GM19328 (cell line): ENCODE data around the gene LANCL2.
"Not testable (repeated sequence)": the region's sequence is repeated elsewhere in the genome, so short reads cannot be mapped to it uniquely, and the experiment has no call there.

Source experiments
- ATAC-seq: cut with Tn5 transposase; IDR thresholded peaks from one replicate; pipeline ENCODE4 v1.9.1; 2021; ENCODE audit warnings: mild to moderate bottlenecking, moderate library complexity; ENCODE audit not compliant: unreplicated experiment

The LANCL2 gene

DNA sequence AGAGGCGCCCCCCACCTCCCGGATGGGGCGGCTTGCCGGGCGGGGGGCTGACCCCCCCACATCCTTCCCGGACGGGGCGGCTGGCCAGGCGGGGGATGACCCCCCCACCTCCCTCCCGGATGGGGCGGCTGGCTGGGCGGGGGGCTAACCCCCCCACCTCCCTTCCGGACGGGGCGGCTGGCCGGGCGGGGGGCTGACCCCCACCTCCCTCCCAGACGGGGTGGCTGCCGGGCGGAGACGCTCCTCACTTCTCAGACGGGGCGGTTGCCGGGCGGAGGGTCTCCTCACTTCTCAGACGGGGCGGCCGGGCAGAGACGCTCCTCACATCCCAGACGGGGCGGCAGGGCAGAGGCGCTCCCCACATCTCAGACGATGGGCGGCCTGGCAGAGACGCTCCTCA lies 37.4 kb downstream of the LANCL2 start:
- not testable (repeated sequence) for ATAC-seq

DNA sequence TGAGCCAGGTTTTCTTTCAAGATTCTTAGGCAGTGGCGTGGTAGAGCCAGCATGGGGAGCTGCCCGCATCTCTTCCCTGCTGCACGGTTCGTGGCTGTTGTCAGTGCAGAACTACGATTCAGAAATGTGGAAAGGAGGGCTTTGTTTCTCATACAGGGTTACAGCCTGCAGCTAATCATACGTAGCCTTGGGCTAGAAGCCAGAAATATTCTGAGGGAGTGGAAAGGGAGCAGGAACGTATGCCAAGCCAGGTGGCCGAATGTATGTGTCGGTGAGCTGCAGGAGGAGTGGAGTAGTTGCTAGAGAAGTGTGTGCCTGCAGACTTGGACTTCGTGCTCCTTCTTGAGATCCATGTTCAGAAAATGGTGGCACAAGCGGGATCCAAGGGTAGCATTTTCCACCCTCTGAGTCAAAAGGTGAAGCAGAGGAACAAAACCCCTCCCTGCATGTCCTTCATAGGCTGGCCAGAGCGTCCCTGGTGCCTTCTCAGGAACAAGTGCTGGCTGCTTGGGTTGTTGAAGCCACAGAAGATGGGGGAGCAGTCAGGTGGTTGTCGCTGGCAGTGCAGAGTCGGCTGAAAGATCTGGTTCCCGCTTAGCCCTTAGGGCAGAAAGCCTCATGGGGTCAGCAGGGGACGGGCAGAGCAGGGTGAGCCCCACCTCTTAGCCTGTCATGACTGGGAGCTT lies 40.9 kb downstream of the LANCL2 start:
- ATAC-seq = no peak

- ATAC-seq = no peak
Observed at GRCh38 chr7:55409482-55410225, 44.5 kb downstream of the LANCL2 start.

DNA sequence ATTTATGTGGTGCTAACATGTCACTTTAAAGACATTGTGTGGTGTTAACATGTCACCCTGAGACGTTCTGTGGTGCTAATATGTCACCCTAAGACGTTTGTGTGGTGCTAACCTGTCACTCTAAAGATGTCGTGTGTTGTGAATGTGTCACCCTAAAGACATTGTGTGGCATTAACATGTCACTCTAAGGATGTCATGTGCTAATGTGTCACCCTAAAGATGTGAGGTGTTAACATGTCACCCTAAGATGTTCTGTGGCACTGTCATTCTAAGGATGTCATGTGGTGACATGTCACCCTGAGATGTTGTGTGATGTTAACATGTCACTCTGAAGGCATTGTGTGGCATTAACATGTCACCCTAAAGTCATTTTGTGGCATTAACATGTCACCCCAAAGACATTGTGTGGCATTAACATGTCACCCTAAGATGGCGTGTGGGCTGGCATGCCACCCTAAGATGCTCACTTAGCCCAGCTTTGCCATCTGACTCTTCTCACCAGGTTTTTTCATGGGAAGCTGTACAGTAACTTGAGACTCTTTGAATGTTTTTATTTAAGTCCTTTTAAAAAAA lies 45.6 kb downstream of the LANCL2 start:
- no peak for ATAC-seq

- no peak for ATAC-seq
Observed at GRCh38 chr7:55411844-55412243, 46.7 kb downstream of the LANCL2 start.

DNA sequence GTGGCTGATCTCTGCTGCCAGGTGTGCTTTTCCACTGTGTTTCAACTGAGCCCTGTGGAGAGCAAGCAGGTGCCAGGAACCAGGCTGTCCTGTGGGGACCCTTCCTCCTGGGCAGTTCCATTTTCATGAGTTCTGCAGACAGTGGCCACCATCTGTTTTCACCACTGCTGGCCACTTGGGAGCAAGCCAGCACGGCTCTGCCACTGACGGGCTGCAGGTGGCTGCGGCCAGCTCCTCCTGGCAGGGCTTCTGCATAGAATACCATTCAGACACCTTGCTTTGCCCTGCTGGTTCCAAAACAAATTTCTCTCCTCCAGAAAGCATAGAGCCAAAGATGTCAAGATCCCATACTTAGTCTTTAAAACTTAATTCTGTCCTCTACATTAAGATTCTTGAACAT lies 48.3 kb downstream of the LANCL2 start:
- ATAC-seq = no peak

- ATAC-seq = peak; percentile 70
Observed at GRCh38 chr7:55415173-55415778, 50.1 kb downstream of the LANCL2 start.

GRCh38 chr7:55417456-55417855 lies 52.3 kb downstream of the LANCL2 start:
- not testable (repeated sequence) for ATAC-seq

DNA sequence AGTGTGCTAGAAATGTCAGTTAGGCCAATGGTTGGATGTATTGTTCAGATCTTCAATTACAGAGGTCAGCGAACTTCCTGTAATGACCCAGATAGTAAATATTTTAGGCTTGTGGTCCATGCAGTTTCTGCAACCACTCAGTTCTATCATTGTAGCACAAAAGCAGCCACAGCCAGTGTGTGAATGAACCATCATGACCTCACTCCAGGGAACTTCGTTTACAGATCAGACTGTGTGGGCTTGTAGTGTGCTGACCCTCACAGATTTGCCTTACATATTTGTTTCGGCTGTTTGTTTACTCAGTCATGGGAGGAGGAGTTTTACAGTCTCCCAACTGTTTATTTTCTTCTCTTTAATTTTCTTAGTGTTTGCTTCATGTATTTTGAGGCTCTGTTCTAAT lies 55.4 kb downstream of the LANCL2 start:
- ATAC-seq = no peak

DNA sequence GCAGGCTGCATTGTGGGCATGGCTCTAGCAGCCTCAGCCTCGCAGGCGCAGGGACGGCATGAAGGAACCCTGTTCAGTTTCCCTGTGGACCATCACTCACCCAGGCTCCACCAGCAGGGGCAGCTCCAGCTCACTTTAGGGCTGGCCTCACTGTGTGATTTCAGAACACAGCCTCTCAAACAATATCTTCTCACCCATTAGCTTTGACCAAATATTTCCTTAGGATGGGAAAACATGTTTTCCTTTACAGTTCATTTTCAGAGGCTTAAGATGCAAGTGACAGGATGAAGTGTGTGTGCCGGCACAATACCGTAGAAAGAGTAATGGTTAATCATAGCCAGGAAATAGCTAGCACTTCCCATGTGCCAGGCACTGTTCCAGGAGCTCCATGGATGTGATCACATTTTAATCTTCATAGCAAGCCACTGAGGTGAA lies 58.2 kb downstream of the LANCL2 start:
- ATAC-seq = no peak

- no peak for ATAC-seq
Observed at GRCh38 chr7:55423891-55424290, 58.8 kb downstream of the LANCL2 start.

DNA sequence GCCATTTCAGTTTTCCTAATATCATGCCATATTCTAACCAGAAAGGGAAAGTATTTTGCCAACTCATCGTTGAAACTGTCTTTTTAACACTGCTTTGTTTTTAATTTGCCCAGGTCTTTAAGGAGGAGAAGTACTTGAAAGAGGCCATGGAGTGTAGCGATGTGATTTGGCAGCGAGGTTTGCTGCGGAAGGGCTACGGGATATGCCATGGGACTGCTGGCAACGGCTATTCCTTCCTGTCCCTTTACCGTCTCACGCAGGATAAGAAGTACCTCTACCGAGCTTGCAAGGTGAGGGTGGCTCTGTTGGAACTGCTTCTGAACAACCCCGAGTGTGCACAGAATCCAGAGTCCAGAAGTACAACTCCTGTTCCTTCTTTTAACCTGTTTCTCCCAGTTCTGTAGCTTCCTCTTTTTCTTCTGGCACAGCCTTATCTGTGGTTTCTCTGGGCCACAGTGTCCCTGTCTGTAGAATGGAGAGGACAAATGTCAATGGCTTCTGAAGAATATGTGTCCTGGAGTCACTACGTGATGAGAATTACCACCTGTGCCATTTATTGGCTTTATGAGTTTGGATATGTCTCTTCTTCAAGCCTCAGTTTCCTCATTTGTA lies 60.1 kb downstream of the LANCL2 start:
- ATAC-seq = no peak

DNA sequence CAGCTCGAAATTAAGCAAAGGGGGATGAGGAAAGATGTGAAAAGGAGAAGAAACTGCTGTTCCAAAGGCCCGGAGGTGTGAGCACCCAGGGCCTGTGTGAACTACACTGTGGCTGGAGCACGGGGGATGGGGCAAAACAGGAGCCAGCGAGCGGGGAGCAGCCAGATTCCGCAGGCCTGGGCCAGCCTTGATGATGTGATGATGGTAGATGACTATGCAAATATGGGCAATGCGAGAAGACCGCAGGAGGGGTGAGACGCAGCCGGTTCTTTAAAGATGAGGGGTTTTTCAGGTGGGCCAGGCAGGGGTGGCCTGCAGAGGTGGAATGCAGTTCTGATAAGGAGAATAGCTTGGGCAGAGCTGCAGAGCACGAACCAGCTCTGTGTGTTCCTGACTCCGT lies 61.5 kb downstream of the LANCL2 start:
- no peak for ATAC-seq

DNA sequence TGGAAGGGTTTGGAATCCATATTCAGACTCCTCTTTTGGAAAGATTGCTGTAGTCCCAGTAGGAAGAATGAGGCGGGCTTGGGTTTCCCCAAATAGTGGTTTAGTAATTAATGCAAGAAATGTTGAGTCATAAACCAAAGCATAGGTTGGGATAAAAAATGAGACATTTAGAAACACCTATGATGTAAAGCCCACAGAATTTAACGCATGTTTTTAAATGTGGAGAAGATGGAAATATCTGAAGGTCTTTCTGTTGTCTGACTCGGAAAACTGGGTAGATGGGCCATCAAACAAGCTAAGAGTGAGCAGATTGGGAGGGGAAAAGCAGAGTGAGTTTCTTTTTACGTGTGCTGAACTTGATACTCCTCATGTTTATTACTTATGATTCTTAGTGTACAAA lies 62.2 kb downstream of the LANCL2 start:
- no peak for ATAC-seq

GRCh38 chr7:55427800-55428199 lies 62.7 kb downstream of the LANCL2 start:
- ATAC-seq = no peak

DNA sequence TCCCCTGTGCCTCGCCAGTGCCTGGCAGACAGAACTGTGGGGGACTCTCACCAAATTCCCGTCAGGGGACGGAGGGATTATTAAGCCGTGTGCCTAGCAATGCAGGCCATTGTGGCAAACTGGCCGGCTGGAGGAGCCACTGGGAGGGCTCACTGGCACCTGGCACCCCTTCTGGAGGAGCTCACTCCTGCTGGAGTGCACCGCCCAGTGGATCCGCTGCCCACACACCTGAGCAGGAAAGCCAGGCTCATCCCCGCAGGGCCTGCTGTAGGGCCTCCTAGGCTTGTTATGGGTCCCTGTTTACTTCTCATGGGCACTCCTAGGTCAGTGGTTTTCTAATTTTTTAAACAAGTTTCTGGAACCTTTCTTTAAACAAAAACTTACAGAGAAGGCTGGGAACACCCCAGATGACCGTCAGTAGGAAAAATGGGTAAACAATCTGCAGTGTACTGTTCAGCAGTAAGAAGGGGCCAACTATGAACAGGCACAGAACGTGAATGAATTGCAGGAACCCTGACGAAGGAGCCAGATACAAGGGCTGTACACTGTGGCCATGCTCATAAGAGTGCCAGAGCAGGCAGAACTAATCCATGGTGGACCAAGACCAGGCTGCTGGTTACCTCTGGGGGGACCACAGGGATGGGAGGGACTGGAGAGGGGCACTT lies 64.8 kb downstream of the LANCL2 start:
- no peak for ATAC-seq

- no peak for ATAC-seq
Observed at GRCh38 chr7:55431898-55432297, 66.8 kb downstream of the LANCL2 start.

- ATAC-seq = no peak
Observed at GRCh38 chr7:55432506-55432905, 67.4 kb downstream of the LANCL2 start.

- peak; percentile 62 for ATAC-seq
Observed at GRCh38 chr7:55432939-55433784, 68.0 kb downstream of the LANCL2 start.

DNA sequence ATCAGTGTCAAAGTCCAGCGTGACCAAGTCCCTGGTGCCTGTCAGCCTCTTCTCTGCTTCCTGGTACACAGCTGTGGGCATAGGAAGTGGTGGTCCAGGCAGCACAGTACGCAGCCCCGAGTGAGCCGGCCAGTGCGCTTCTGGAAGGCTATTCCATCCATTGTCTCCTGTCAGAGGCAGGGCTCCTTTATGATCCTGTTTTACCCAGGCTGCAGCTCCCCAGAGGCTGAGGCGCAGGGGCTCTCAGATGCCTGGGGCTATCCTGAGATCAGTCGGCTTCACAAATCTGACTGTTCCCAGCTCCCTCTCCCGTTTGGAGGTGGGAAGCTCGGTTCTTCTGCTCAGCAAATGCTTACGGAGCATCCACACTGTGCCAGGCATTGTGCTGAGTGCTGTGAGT lies 70.3 kb downstream of the LANCL2 start:
- ATAC-seq = no peak
